ENCODE results near the gene RANBP9.

Gene RANBP9

GRCh38 chr6:13591205-13591921, 120.3 kb downstream of the RANBP9 start:
- no peak for DNase-seq

DNA sequence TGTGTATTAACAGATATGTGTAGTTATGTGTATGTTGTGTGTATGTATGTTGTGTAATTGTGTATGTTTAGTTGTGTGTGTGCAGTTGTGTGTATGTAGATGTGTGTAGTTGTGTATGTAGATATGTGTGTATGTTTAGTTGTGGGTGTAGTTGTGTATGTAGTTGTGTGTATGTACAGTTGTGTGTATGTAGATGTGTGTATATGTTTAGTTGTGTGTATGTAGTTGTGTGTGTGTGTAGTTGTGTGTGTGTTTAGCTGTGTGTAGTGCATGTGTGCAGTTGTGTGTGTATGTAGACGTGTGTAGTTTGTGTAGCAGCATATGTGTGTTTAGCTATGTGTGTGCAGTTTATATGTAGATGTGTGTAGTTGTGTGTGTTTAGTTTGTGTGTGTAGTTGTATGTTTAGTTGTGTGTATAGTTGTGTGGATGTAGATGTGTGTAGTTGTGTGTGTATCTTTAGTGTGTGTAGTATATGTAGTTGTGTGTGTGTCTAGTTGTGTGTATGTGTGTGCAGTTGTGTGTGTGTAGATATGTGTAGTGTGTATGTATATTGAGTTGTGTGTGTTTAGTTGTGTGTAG, 121.0 kb downstream of the RANBP9 start:
- DNase-seq = no peak

- DNase-seq = no peak
Observed at GRCh38 chr6:13589801-13590200, 121.8 kb downstream of the RANBP9 start.

DNA sequence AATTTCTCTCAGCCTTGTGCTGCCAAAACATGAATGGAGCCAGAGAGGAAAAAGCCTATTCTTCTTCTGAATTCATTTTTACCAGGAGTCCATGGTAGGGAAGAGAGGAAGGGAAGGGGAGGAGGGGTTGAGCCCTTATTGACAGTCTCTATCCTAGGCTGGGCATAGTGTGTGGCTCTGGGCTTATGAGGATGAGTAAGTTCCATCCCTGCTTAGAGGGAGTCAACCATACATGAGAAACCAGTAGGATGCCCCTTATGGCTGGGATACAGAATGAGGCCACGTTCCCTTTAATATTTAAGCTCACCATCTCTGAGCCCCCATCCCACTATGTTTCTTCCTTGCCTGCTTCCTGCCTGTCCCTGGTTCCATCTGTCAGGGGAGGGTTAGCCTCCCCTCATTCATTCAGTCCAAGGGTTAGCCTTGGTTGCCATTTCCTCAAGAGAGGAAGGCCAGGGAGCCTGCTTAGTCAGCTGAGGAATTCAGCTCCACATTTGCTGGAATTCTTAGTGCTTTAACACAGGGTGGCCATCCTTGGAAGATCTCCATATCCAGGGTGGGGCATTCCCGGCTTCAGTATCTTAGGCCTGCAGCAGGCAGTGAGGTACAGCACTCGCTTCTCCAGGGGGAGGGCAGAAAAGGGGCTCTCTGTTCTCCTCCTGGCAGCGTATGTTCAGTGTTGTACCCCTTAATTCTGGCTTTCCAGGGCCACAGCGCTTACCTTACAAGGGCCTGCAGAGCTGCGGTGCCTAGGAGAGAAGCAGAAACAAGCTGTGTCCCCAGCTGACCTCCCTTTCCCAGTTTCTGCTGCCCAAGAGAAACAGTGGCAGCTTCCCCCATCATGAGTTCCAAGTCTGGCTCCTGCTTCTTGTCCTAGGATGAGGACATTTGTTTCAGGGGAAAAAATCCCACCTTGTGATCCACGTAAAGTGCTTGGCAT, 124.8 kb downstream of the RANBP9 start:
- DNase-seq = no peak

DNA sequence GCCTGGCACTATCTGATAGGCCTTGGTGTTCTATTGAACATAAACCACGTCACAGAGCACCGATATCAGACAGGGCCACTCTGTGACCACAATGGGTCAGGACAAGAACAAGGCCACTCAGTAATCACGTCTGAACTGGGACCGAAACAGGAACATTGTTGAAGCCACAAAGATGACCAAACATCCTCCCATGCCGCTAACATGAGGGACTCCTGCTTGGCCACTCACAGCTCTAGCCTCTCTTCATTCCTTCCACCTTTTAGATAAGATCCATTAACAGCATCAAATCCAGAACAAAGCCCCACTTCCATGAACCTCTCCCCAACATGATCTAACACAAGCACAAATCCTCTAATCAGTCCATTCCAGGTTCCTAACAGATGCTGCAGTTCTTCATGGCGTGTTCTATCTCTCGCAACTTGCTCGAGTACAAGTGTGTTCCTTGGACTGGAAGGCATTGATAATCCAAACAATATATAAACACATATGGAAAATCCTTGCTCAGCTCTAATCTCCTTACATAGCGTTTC, 129.9 kb downstream of the RANBP9 start:
- DNase-seq = no peak

DNA sequence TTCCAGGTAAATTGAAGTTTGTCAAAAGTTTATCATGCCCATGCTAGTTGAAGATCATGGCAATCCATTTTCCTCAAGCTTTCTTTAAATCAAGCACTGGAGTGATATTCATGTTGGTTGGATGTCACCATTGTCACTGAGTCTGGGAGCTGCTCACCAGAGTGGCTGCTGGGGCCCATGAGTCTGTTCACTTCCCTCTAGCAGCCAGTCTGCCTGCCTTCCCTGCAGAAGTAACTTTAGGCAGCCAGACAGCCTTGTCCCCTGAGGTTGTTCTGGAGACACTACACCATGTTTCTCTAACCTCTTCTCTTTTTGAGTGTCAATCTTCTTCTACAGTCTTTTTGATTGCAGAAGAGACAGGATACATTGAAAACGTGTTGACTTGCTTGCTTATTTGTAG, 131.7 kb downstream of the RANBP9 start:
- DNase-seq = no peak

- no peak for DNase-seq
Observed at GRCh38 chr6:13577926-13578325, 133.7 kb downstream of the RANBP9 start.

- DNase-seq = no peak
Observed at GRCh38 chr6:13576017-13576416, 135.6 kb downstream of the RANBP9 start.

GRCh38 chr6:13575377-13575775, 136.3 kb downstream of the RANBP9 start:
- DNase-seq = no peak

DNA sequence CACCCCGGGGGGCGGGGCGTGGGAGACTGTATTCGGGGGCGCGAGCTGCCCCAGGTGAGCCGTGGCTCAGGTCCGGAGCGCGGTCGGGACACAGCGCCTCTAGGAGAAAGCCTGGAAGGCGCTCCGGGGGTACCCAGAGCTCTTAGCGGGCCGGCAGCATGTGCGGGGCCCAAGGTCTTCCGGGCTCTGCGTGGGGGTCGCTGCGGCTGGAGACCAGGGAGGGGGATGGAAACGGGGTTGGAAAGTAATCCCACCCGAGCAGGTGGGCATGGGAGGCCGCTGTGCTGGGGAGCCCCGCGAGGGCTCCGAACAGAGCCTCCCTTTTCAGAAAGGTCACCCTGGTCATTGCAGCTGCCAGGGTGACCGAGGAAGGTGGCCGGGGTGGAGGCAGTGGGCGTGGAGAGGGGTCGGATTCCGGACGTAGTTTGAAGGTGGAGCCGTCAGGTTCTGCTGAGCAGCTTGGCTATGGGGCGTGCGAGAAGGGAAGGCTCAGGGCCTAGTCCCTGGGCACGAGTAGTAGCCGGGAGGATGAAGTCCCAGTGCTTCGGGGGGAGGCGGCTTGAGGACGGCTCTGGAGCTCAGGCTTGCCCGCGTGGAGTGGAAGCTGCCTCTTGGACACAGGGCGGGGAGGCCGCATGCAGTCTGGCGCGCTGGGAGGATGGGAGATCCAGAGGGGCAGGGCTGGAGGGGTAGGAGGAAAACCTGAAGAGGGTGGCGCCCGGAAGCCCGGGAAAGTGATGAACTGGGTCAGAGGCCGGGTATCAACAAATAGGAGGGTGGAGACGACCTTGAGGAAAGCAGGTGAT, 136.9 kb downstream of the RANBP9 start, which contains the start of gene SIRT5:
TSS of gene SIRT5 (plus strand) at position 31 of the 806 bp plus-strand sequence. CDS start 9,510 bp downstream, outside the sequence.
- DNase-seq = peak; percentile 92

DNA sequence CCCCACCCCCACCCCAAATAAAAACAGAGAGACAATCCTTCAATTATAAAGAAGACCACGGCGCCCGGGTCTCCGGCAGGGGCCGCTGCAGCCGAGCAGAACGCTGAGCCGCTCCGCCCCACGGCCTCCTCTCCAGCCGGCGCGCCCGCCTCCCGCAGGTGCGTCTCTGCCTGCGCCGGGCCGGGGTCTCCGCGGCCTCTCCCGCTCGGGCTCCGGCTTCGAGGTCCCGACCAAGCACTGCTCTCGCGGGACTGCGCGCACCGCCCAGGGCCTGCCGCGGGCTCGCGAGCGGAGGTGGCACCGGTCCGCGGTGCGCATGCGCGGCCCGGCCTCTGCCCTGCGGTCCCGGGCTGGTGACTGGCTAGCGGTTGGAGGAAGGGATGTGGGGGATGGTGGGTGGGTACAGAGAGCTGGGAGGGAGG, 137.5 kb downstream of the RANBP9 start:
- DNase-seq = peak; percentile 93

GRCh38 chr6:13573669-13574110, 137.9 kb downstream of the RANBP9 start:
- DNase-seq = peak; percentile 52

- DNase-seq = no peak
Observed at GRCh38 chr6:13572951-13573654, 138.5 kb downstream of the RANBP9 start.

- no peak for DNase-seq
Observed at GRCh38 chr6:13572240-13572639, 139.4 kb downstream of the RANBP9 start.
